GM12873 (cell line): ENCODE data around the gene C19orf81.

ENCODE experiments used
- CTCF ChIP-seq: IDR thresholded peaks from 2 replicates; pipeline ENCODE4 v1.5.1; 2012; ENCODE audit warnings: low read depth, mild to moderate bottlenecking, moderate library complexity, low read length, control low read depth; ENCODE audit not compliant: insufficient read depth; ENCODE audit errors: missing control alignments

The C19orf81 gene

GRCh38 chr19:50640368-50640767, 8.9 kb upstream of the C19orf81 start:
- no peak for TF ChIP-seq CTCF

GRCh38 chr19:50644315-50644915, 4.8 kb upstream of the C19orf81 start:
- no peak for TF ChIP-seq CTCF

- no peak for TF ChIP-seq CTCF
These were observed 4.1 kb upstream of the C19orf81 start for GRCh38 chr19:50645107-50645506.

- TF ChIP-seq CTCF = no peak
These were observed 3.0 kb upstream of the C19orf81 start for GRCh38 chr19:50646074-50646807.

- no peak for TF ChIP-seq CTCF
These were observed 1.2 kb upstream of the C19orf81 start for GRCh38 chr19:50647879-50648615.

- no peak for TF ChIP-seq CTCF
These were observed 586 bp upstream of the C19orf81 start for GRCh38 chr19:50648659-50649058.

GRCh38 chr19:50651174-50651573, 1.9 kb downstream of the C19orf81 start:
- no peak for TF ChIP-seq CTCF
